Endodermal cell (in vitro differentiated cells): Measurements from ENCODE around the gene ANKDD1A. TPM values are rescaled to one million over a fixed set of nuclear protein-coding genes. Genes with fewer than 3 reads are reported as not detected.
A peak's percentile ranks its signal among the peaks of the same experiment; 100 is the strongest.

ENCODE experiments used
- DNase-seq: peaks from one replicate; pipeline ENCODE4 v3.0.0-alpha.2; 2017
- H3K27ac ChIP-seq: 2 replicates; pipeline ENCODE4 v1.5.1; 2013; ENCODE audit warnings: mild to moderate bottlenecking, low read depth, low read length, moderate library complexity
- H3K27me3 ChIP-seq: 2 replicates; pipeline ENCODE4 v1.6.1; 2013; ENCODE audit warnings: mild to moderate bottlenecking, low read length, moderate library complexity; ENCODE audit not compliant: insufficient read depth, control insufficient read depth, poor library complexity, severe bottlenecking
- H3K36me3 ChIP-seq: 2 replicates; pipeline ENCODE4 v1.7.0; 2013; ENCODE audit warnings: mild to moderate bottlenecking, low read length, moderate library complexity; ENCODE audit not compliant: control insufficient read depth, insufficient read depth
- H3K4me1 ChIP-seq: one replicate; pipeline ENCODE4 v1.7.0; 2013; ENCODE audit warnings: low read length; ENCODE audit not compliant: control insufficient read depth, insufficient read depth
- H3K4me3 ChIP-seq: 2 replicates; pipeline ENCODE4 v1.5.1; 2013; ENCODE audit warnings: mild to moderate bottlenecking, low read length, moderate library complexity
- H3K9ac ChIP-seq: 2 replicates; pipeline ENCODE4 v1.6.1; 2013; ENCODE audit warnings: mild to moderate bottlenecking, low read length, moderate library complexity; ENCODE audit not compliant: poor library complexity, severe bottlenecking; ENCODE audit errors: extremely low read depth
- H3K9me3 ChIP-seq: 2 replicates; pipeline ENCODE4 v1.6.1; 2013; ENCODE audit warnings: mild to moderate bottlenecking, low read length, moderate library complexity; ENCODE audit not compliant: control insufficient read depth
- H3K27ac Mint-ChIP-seq: 2 replicates; pipeline ENCODE4 v1.8.0; 2020; ENCODE audit warnings: mixed read lengths
- H3K27me3 Mint-ChIP-seq: 2 replicates; pipeline ENCODE4 v1.8.0; 2021; ENCODE audit warnings: mild to moderate bottlenecking, mixed read lengths; ENCODE audit not compliant: insufficient read depth
- H3K36me3 Mint-ChIP-seq: 2 replicates; pipeline ENCODE4 v1.8.0; 2020; ENCODE audit warnings: low read depth, mixed read lengths
- H3K4me1 Mint-ChIP-seq: 2 replicates; pipeline ENCODE4 v1.8.0; 2020; ENCODE audit warnings: mixed read lengths
- H3K4me3 Mint-ChIP-seq: 2 replicates; pipeline ENCODE4 v1.8.0; 2020; ENCODE audit warnings: mild to moderate bottlenecking, moderate library complexity, mixed read lengths
- H3K9me3 Mint-ChIP-seq: 2 replicates; pipeline ENCODE4 v1.8.0; 2020; ENCODE audit warnings: mild to moderate bottlenecking, mixed read lengths
- WGBS, 2 experiments: methylation state at CpG; one replicate each; pipeline versions ENCODE4 v1.1.5 to v1.1.7; 2013; ENCODE audit warnings: missing lambda C conversion rate in 2 of 2, mixed read lengths in 1 of 2; ENCODE audit not compliant: insufficient coverage in 1 of 2, insufficient read length in 1 of 2; 5-methylcytosine and 5-hydroxymethylcytosine counted together
- total RNA-seq, 2 donors: library from RNA; stranded (reverse); fragmentation: NEBNext Ultra II Directional in 1 of 2; extraction: Animal tissue kit (Norgen Biotek cat#: 25700) in 1 of 2; gene quantifications; 2 replicates in 1 of 2; 3 replicates in 1 of 2; pipeline ENCODE4 v1.2.1, GENCODE V29; 2021
- TF ChIP-seq, protein P1 (sequence below): fragments of 200-600 bp; sonication (generic); conservative IDR thresholded peaks from 2 replicates; pipeline ENCODE4 v1.5.0; 2021; ENCODE audit warnings: antibody characterized with exemption, mild to moderate bottlenecking

ANKDD1A gene
- total RNA-seq, 2 donors from 2014 or later = 22.5 to 30.0 TPM

DNA sequence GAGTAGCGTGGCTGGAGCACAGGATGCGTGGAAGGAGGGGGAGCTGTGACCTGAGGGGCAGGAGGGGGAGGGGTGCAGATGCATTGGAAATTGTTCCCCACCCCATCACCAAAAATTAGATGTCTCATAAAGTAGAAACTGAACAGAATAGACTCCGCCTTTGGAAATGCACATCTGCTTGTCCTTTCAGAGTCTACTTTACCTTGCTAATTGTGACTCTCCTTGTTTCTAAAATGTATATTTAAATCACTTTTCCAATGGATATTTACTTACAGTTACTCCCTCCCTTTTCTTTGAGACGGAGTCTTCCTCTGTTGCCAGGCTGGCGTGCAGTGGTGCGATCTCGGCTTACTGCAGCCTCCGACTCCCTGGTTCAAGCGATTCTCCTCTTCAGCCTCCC is 47.4 kb downstream of the ANKDD1A start:
- Mint-ChIP-seq H3K4me1 (no peaks in the 10 kb centered on the region), H3K4me3 (no peak overlapping the region), H3K27ac (no peak overlapping the region), H3K36me3 (peaks cover 71% of the 10 kb centered on the region), H3K27me3 (no peaks in the 10 kb centered on the region), H3K9me3 (peaks cover 8% of the 10 kb centered on the region)
- TF ChIP-seq, protein P1, sequence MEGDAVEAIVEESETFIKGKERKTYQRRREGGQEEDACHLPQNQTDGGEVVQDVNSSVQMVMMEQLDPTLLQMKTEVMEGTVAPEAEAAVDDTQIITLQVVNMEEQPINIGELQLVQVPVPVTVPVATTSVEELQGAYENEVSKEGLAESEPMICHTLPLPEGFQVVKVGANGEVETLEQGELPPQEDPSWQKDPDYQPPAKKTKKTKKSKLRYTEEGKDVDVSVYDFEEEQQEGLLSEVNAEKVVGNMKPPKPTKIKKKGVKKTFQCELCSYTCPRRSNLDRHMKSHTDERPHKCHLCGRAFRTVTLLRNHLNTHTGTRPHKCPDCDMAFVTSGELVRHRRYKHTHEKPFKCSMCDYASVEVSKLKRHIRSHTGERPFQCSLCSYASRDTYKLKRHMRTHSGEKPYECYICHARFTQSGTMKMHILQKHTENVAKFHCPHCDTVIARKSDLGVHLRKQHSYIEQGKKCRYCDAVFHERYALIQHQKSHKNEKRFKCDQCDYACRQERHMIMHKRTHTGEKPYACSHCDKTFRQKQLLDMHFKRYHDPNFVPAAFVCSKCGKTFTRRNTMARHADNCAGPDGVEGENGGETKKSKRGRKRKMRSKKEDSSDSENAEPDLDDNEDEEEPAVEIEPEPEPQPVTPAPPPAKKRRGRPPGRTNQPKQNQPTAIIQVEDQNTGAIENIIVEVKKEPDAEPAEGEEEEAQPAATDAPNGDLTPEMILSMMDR = no peak
- H3K9ac ChIP-seq = no peak overlapping the region
- DNase-seq = no peak
- 98 to 99% methylated on average over 6 to 9 of the region's 9 CpGs for WGBS, 2 experiments
- no peaks in the 10 kb centered on the region for H3K9me3 ChIP-seq
- no peaks in the 10 kb centered on the region for H3K27me3 ChIP-seq
- H3K4me1 ChIP-seq = no peaks in the 10 kb centered on the region
- H3K36me3 ChIP-seq = peaks cover 83% of the 10 kb centered on the region
- no peak overlapping the region for H3K4me3 ChIP-seq
- H3K27ac ChIP-seq = no peak overlapping the region

DNA sequence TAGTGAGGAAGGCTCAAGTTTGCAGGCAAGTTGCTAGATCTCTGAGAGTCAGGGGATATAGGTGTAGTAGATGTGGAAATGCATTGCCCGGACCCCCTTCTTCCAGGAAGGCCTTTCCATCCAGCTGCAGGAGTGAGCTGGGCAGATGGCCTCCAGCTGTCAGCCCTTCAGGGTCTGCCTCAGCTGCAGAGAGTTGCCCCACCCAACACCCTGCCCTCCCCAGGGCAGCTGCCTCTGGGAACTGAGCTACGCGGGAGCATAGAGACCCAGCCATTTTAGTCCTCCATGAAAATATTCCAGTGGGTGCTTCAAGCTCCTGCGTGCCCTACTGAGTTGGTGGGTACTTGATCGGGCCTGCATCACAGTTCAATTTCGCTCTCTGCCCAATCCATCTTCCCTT is 48.5 kb downstream of the ANKDD1A start:
- peaks cover 82% of the 10 kb centered on the region for H3K36me3 ChIP-seq
- H3K4me3 ChIP-seq = no peak overlapping the region
- 96 to 99% methylated on average over 5 to 6 of the region's 6 CpGs for WGBS, 2 experiments
- H3K27ac Mint-ChIP-seq = no peak overlapping the region
- no peak overlapping the region for H3K9ac ChIP-seq
- H3K9me3 ChIP-seq = no peaks in the 10 kb centered on the region
- H3K27me3 Mint-ChIP-seq = no peaks in the 10 kb centered on the region
- DNase-seq = no peak
- TF ChIP-seq, protein P1 = no peak
- H3K4me1 ChIP-seq = no peaks in the 10 kb centered on the region
- no peaks in the 10 kb centered on the region for H3K9me3 Mint-ChIP-seq
- H3K4me3 Mint-ChIP-seq = no peak overlapping the region
- H3K36me3 Mint-ChIP-seq = peaks cover 70% of the 10 kb centered on the region
- no peaks in the 10 kb centered on the region for H3K4me1 Mint-ChIP-seq
- H3K27me3 ChIP-seq = no peaks in the 10 kb centered on the region
- H3K27ac ChIP-seq = peak overlapping the region; percentile 10

DNA sequence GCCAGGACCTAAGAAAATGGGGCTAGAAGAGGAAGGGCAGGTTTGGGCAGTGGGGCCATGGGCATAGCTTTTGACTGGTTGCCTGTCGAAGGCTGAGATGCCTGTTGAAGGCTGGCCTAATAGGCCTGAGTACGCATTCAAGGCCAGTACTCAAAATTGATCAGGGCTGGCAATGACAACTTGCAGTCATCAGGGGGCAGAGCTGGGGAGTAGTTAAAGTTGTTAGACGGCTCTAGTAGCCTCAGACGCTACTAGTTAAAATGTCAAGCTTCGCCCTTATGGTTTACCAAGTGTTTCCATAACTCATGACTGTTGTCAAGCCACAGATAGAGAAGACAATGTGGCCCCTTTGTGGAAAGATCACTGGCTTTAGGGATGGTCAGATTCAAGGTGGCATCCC is 49.3 kb downstream of the ANKDD1A start:
- H3K27ac Mint-ChIP-seq = no peak overlapping the region
- Histone ChIP-seq H3K27ac (no peak overlapping the region), H3K4me1 (no peaks in the 10 kb centered on the region), H3K27me3 (no peaks in the 10 kb centered on the region), H3K4me3 (no peak overlapping the region), H3K9me3 (no peaks in the 10 kb centered on the region), H3K36me3 (peaks cover 80% of the 10 kb centered on the region), H3K9ac (no peak overlapping the region)
- peaks cover 68% of the 10 kb centered on the region for H3K36me3 Mint-ChIP-seq
- WGBS, 2 experiments = 93 to 94% methylated on average over 5 of the region's 5 CpGs
- no peaks in the 10 kb centered on the region for H3K27me3 Mint-ChIP-seq
- H3K4me3 Mint-ChIP-seq = no peak overlapping the region
- TF ChIP-seq, protein P1 = peak; percentile 68
- H3K4me1 Mint-ChIP-seq = no peaks in the 10 kb centered on the region
- DNase-seq = no peak
- no peaks in the 10 kb centered on the region for H3K9me3 Mint-ChIP-seq
